ENCODE data around the gene CDYL.

GRCh38 chr6:4818272-4818938 lies 42.2 kb downstream of the CDYL start:
- TF ChIP-seq POLR2A (IDR thresholded peaks at IDR 0.05) (no peak), CTCF (IDR thresholded peaks at IDR 0.05) (no peak), POLR2AphosphoS5 (IDR thresholded peaks at IDR 0.05) (no peak), EP300 (IDR thresholded peaks at IDR 0.05) (no peak)

Data from suprapubic skin (tissue), 4 donors.